Lower leg skin (tissue), 3 donors: ENCODE results near the gene ARHGAP24.

Experiments
- POLR2A ChIP-seq, 2 donors: fragments of 450-650 bp; IDR thresholded peaks; one replicate each; pipeline ENCODE4 v1.6.1; 2016 to 2017; ENCODE audit warnings: antibody characterized with exemption in 2 of 2, mild to moderate bottlenecking in 1 of 2, moderate library complexity in 1 of 2
- TF ChIP-seq, protein P1 (sequence below), 3 donors: fragments of 450-650 bp; IDR thresholded peaks; one replicate each; pipeline ENCODE4 v1.5.1; 2016; ENCODE audit warnings: antibody characterized with exemption in 3 of 3, mild to moderate bottlenecking in 3 of 3, moderate library complexity in 2 of 3

DNA sequence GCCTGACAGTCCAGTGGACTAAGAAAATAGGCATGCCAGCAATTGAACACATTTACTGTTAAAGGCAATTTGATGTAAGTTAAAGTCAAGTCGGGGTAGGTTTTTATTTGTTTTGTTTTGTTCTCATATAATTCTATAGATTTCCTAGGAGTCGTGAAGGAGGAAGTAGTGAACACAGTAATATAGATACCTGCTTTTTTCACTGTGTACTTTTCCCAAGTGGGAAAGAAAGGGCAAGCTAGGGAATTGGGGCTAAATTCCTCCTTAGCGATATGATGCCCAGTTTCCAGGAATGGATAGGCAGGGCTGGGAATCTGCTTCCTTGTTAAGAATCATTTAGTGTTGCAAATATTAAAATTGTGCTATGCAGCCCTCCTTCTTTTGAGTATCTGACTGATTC lies 271.0 kb downstream of the ARHGAP24 start:
- TF ChIP-seq, protein P1, sequence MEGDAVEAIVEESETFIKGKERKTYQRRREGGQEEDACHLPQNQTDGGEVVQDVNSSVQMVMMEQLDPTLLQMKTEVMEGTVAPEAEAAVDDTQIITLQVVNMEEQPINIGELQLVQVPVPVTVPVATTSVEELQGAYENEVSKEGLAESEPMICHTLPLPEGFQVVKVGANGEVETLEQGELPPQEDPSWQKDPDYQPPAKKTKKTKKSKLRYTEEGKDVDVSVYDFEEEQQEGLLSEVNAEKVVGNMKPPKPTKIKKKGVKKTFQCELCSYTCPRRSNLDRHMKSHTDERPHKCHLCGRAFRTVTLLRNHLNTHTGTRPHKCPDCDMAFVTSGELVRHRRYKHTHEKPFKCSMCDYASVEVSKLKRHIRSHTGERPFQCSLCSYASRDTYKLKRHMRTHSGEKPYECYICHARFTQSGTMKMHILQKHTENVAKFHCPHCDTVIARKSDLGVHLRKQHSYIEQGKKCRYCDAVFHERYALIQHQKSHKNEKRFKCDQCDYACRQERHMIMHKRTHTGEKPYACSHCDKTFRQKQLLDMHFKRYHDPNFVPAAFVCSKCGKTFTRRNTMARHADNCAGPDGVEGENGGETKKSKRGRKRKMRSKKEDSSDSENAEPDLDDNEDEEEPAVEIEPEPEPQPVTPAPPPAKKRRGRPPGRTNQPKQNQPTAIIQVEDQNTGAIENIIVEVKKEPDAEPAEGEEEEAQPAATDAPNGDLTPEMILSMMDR (IDR thresholded peaks at IDR 0.05), result no peak
- TF ChIP-seq POLR2A (IDR thresholded peaks at IDR 0.05), result no peak
